ENCODE measurements around the gene MKS1.
A peak's percentile ranks its signal among the peaks of the same experiment; 100 is the strongest.

Gene MKS1

GRCh38 chr17:58195518-58196123, 23.4 kb downstream of the MKS1 start:
- no peak for DNase-seq

GRCh38 chr17:58193641-58194255, 25.3 kb downstream of the MKS1 start:
- no peak for DNase-seq

DNA sequence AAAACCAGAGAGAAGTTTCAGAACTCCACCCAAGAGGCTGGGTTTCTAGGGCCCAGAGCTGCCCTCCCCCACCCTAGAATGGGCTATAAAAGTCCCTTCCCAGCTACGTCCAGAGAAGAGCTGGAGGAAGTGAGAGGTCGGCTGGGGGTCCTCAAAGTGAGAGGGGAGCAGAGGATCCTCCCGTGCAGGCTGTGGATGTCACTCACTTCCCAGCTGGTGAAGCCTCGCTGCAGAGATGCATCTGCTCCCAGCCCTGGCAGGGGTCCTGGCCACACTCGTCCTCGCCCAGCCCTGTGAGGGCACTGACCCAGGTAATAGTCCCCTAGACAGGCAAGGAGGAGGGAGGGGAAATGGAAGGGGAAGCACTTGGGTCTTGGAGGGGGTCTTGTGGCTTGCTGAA, 26.4 kb downstream of the MKS1 start, which contains the start of gene EPX:
EPX (plus strand) TSS at position 115 of the 400 bp plus-strand sequence; CDS start at position 236, 121 bp downstream.
- DNase-seq = no peak

DNA sequence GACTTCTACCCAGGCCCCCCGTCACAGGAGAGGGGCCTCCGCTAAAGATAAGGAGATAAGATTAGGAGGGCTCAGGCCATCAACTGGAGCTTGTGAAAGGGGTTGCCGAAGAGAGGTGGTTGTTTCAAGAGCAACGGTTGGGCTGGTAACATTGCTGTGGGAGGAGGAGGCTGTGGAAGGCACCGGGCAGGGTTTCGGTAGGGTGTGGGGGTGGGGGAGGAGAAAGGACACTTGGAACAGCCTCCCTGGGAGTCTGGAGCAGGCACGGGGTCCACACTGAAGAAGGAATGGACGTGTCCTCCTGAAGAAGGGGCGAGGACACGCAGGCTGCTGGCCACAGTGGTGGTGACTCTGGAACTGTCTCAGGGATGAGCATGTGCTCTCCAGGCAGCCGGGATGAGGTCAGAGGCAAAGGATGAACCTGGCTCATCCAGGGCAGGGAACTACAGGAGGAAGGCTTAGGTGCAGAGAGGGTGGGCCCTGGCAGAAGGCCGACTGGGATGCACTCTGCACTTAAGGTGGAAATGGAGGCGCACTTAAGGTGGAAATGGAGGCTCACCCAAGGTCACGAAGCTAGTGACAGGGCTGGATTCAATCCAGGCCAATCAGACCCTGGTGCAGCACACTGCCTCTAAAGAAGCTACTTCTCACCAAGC, 27.7 kb downstream of the MKS1 start:
- no peak for DNase-seq

DNA sequence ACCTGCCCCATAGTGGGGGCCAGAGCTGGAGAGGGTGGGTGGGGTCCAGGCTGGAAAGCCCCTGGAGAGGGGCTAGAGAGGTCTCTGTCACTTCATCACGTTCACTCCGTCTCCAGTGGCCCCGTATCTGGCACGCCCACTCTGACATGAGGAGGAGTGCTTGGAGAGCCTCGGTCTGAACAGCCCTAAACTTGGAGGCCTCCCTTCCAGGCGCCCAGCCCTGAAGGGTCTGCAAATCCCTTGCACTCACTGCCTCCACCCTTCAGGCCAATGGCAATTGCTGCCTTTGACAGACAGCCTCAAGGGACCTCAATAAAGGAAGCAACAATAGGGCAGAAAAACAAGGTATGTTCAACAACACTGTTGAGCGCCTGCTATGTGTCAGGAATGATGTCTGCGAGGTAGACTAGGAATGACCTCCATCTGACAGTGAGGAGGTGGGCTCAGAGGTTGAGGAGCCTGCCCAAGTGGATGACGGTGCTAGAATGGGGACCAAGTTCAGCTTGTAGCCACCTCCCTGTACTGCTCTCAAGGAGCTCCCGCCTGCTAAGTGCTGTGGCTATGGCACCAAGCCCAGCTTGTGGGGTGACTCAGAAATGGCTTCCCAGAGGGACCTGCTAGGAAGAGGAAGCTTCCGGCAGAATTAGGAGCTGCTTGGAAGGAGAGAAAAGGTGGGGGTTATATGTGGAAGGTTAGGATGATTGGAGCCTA, 29.5 kb downstream of the MKS1 start:
- DNase-seq = no peak

DNA sequence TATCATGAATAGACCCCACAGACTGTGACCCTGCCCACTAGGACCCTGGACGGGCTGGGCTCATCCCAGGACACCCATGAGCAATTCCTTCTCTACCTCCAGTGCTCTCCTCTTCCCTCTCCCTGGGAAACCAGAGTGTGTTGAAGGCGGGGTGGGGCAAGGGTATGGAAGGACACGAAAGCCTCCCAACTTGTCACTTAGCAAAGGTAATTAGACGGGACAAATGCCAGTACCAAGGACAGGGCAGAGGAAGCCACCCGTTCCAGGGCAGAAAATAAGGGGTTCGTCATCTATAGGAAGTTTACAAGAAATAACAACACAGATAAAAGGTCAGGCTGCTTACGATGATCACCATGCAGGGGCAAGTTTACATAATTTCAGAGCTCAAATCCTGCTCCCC, 31.4 kb downstream of the MKS1 start:
- no peak for DNase-seq

GRCh38 chr17:58187063-58187462, 32.0 kb downstream of the MKS1 start:
- no peak for DNase-seq

- DNase-seq = no peak
Observed at GRCh38 chr17:58186591-58186990, 32.5 kb downstream of the MKS1 start.

GRCh38 chr17:58184986-58185761, 33.9 kb downstream of the MKS1 start:
- no peak for DNase-seq

- no peak for DNase-seq
Observed at GRCh38 chr17:58184308-58184985, 34.6 kb downstream of the MKS1 start.

DNA sequence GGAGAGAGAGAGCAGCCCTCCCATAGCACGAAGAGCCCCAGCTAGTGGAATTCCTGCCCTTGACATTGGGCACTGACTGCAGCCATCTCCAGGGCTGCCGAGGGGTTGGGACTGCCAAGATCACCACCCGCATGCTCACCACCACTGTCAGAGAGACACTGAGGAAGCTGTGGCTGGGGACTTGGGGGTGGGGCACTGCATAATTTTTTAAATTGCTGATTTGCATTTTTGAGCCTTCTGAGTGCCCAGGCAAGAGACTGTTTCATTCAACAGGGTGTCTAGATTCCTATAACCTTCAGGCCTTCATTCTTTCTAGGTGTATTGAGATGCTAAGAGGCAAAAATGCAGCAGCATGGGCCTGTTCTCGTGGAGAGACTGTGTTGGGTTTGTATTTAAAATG, 35.5 kb downstream of the MKS1 start:
- DNase-seq = no peak

DNA sequence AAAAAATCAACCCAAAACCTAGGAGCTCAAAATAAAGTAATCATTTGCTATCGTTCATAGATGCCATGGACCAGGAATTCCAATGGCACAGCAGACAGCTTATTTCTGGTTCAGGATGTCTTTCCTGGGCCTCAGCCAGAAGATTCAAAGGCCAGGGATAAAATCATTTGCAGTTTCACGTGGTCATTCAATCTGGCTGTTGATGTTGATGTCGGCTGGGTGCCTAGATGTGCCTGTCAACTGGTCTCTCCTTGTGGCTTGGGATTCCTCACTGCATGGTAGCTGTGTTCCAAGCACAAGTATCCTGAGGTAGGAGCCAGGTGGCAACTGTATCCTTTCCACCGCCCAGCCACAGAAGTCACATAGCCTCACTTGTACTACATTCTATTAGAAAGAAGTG, 37.3 kb downstream of the MKS1 start:
- DNase-seq = no peak

DNA sequence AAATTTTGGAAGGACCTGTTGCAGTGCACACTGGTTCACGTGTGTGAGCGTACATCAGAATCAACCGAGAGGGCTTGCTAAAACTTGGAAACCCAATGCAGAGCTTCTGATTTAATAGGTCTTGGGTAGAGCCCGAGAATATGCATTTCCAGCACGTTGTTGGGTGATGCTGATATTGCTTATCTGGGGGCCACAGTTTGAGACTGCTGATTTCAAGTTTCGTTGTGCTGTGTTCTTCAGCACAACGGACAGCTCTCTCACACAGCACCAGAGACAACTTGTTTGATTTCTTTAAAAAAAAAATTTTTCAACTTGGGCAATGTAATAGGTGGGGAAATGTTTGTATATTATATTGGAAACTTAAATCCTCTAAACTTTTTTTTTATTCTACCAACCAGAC, 42.9 kb downstream of the MKS1 start:
- no peak for DNase-seq

DNA sequence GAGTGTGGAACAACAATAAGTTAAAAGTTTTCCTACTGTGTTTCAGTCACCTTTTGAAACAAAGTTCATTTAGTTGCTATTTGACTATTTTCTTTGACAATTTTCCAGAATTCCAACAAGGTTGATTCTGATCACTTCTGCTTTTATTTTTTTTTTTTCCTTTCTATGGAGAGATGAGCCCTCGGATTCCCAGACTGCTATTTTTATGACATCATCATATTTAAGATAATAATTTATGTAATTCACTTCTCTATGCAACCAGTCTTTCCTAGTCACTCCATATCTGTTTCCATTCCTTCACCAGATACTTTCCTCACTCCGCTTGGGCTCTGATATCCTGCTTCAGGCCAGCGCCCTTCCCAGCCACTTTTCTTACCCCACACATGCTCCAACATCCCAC, 44.2 kb downstream of the MKS1 start:
- no peak for DNase-seq

DNA sequence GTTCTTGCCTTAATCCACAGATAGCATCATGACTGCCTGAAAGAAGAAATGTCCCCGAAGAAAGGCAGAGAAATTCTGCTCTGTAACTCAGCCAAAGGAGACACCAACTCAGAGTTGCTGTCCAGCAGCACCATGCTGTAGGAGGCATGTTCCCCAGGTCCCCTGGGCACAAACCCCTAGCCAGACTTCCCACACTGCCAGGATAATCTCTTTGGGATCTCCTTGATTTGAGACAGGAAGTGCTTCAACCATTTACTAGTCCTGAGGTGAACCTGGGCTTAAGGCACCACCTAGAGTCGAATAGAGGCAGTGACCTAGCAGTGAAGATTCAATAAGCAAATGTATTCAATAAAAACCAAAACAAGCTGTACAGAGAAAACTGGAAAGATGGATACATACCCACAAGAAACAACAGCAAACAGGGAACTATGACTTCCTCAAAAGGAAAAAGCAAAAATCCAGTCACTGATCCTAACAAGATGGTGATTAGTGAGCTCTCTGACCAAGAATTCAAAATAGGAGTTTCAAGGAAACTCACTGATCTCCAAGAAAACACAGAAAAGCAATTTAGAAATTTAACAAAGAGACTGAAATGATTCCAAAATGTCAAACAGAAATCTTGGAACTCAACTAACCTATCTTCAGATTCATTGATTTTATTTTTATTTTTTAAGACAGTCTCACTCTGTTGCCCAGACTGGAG, 46.5 kb downstream of the MKS1 start:
- peak; percentile 38 for DNase-seq

- DNase-seq = no peak
Observed at GRCh38 chr17:58170622-58171021, 48.4 kb downstream of the MKS1 start.

GRCh38 chr17:58166682-58167081, 52.4 kb downstream of the MKS1 start, which contains the start of gene OR4D2:
Gene OR4D2, plus strand, starts transcription at chr17:58166982. Its CDS starts 2,674 bp downstream, at chr17:58169656.
- no peak for DNase-seq

DNA sequence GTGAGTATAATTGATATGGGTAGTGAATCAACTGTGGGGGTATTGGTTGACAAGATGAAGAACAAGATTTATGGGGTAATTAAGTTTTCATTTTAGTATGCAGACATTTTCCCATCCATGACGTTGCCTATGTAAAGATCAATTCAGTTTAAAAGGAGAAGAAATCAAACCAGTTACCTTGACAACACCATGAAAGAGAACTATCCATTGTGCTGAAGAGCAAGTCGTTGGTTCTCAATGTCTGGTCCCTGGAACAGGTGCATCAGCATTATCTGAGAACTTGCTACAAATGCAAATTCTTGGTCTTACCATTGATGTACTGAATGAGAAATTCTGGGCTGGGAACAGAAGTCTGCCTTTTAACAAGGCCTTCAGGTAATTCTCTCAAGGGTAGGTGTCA, 53.1 kb downstream of the MKS1 start:
- no peak for DNase-seq

DNA sequence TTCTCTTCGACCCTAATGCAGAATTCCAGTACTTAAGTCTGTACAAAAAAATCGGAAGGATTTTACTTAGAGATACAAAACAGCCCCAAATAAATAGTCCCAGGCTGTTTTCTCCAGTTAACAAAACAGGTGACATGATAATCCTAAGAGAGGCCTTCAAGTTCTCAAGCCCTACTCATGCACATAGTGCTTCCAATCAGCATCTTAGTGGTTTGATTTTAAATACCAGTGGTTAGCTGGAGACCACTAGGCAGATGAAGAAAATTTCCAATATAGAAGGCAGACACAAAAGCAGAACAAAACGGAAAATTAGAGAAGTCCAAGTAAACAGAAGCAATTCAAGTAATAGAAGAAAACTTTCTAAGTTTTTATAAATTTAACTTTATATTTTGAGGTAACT, 57.5 kb downstream of the MKS1 start:
- DNase-seq = no peak

DNA sequence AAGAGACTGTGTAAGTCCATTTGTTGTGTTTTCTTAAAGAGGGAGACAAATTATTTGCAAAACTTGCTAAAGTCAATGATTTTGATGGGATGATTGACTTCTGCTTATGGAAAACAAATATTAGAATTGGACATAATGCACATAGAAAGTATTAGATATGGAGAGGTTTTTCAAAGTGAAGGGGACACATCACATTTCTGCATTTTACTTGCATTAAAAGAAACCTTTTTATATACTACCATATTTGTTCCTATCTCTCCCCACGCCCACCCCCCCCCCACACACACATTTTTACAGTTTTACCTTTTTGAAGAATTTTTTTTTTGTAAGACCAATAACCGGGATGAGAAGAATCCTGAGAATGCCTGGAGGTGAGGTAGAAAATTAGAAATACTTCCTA, 60.9 kb downstream of the MKS1 start:
- no peak for DNase-seq

Measured in activated naive CD4-positive, alpha-beta T cell treated with anti-CD3 and anti-CD28 coated beads, Interleukin-2, amount 50 U/mL, for 16 hours (primary cell).